Neural progenitor cell (in vitro differentiated cells): Measurements from ENCODE around the gene CEND1. TPM values are rescaled to one million over a fixed set of nuclear protein-coding genes. Genes with fewer than 3 reads are reported as not detected.

Experiments
- DNase-seq: peaks from one replicate; pipeline ENCODE4 v3.0.0-alpha.2; 2016; ENCODE audit warnings: low spot score
- H2AFZ ChIP-seq: fragments of 200-600 bp; sonication (generic); replicated peaks from 2 replicates; pipeline ENCODE4 v1.6.1; 2016; ENCODE audit warnings: antibody characterized with exemption
- H3F3A ChIP-seq: fragments of 200-600 bp; sonication (generic); 2 replicates; pipeline ENCODE4 v1.6.1; 2016; ENCODE audit warnings: antibody characterized with exemption, low read depth
- H3K27ac ChIP-seq: fragments of 200-600 bp; sonication (generic); 2 replicates; pipeline ENCODE4 v1.5.1; 2016; ENCODE audit warnings: mild to moderate bottlenecking
- H3K27me3 ChIP-seq: fragments of 200-600 bp; sonication (generic); 2 replicates; pipeline ENCODE4 v1.6.1; 2016; ENCODE audit warnings: mild to moderate bottlenecking, moderate library complexity
- H3K36me3 ChIP-seq: fragments of 200-600 bp; sonication (generic); 2 replicates; pipeline ENCODE4 v1.5.1; 2016
- H3K4me1 ChIP-seq: fragments of 200-600 bp; sonication (generic); 2 replicates; pipeline ENCODE4 v1.6.1; 2016; ENCODE audit warnings: mixed run types
- H3K4me2 ChIP-seq: fragments of 200-600 bp; sonication (generic); 2 replicates; pipeline ENCODE4 v1.6.1; 2016
- H3K4me3 ChIP-seq: fragments of 200-600 bp; sonication (generic); 2 replicates; pipeline ENCODE4 v1.5.1; 2016
- H3K79me2 ChIP-seq: fragments of 200-600 bp; sonication (generic); 2 replicates; pipeline ENCODE4 v1.6.1; 2016; ENCODE audit warnings: low read depth
- H3K9ac ChIP-seq: fragments of 200-600 bp; sonication (generic); 2 replicates; pipeline ENCODE4 v1.6.1; 2016
- H3K9me3 ChIP-seq: fragments of 200-600 bp; sonication (generic); 2 replicates; pipeline ENCODE4 v1.5.1; 2016; ENCODE audit warnings: low read depth
- H4K20me1 ChIP-seq: fragments of 200-600 bp; sonication (generic); 2 replicates; pipeline ENCODE4 v1.6.1; 2016; ENCODE audit warnings: low read depth
- H3K27ac Mint-ChIP-seq: 3 replicates; pipeline ENCODE4 v1.8.0; 2021; ENCODE audit warnings: mixed read lengths
- H3K27me3 Mint-ChIP-seq: 2 replicates; pipeline ENCODE4 v1.8.0; 2022; ENCODE audit warnings: low read depth, mild to moderate bottlenecking, inconsistent platforms, moderate library complexity, mixed read lengths; ENCODE audit not compliant: insufficient read depth
- H3K36me3 Mint-ChIP-seq: 3 replicates; pipeline ENCODE4 v1.8.0; 2021; ENCODE audit warnings: mixed read lengths
- H3K4me1 Mint-ChIP-seq: 3 replicates; pipeline ENCODE4 v1.8.0; 2021; ENCODE audit warnings: mixed read lengths
- H3K4me3 Mint-ChIP-seq: 3 replicates; pipeline ENCODE4 v1.8.0; 2021; ENCODE audit warnings: mild to moderate bottlenecking, moderate library complexity, mixed read lengths
- H3K9me3 Mint-ChIP-seq: 3 replicates; pipeline ENCODE4 v1.8.0; 2020; ENCODE audit warnings: mixed read lengths
- CTCF ChIP-seq: fragments of 200-600 bp; sonication (generic); IDR thresholded peaks from 2 replicates; pipeline ENCODE4 v1.5.1; 2017; ENCODE audit warnings: antibody characterized with exemption, mild to moderate bottlenecking
- EZH2 ChIP-seq: fragments of 200-600 bp; sonication (generic); IDR thresholded peaks from 2 replicates; pipeline ENCODE4 v1.6.1; 2017; ENCODE audit warnings: antibody characterized with exemption, mild to moderate bottlenecking, moderate library complexity
- EZH2phosphoT487 ChIP-seq: fragments of 200-600 bp; sonication (generic); IDR thresholded peaks from 2 replicates; pipeline ENCODE4 v1.6.1; 2017; ENCODE audit warnings: antibody characterized with exemption
- total RNA-seq: library from RNA; depleted of rRNA; stranded (reverse); fragments of >200 nt; gene quantifications from 2 replicates; pipeline ENCODE4 v1.2.3, GENCODE V29; 2015; ENCODE audit warnings: low replicate concordance

The CEND1 gene
- total RNA-seq, 1 donor from 2014 or later: 0.94 TPM

GRCh38 chr11:766106-766935, 23.6 kb downstream of the CEND1 start:
- H3K4me3 Mint-ChIP-seq: no peak overlapping the region
- H2AFZ ChIP-seq: no peak overlapping the region
- H3K9ac ChIP-seq: no peak overlapping the region
- H3K27me3 ChIP-seq: no peaks in the 10 kb centered on the region
- no peaks in the 10 kb centered on the region for H3K9me3 ChIP-seq
- H3K4me2 ChIP-seq: no peak overlapping the region
- no peaks in the 10 kb centered on the region for H3K9me3 Mint-ChIP-seq
- H3K27ac Mint-ChIP-seq: no peak overlapping the region
- TF ChIP-seq EZH2 (no peak), EZH2phosphoT487 (no peak), CTCF (no peak)
- H3K36me3 ChIP-seq: no peaks in the 10 kb centered on the region
- no peak overlapping the region for H3K27ac ChIP-seq
- H3K4me3 ChIP-seq: no peak overlapping the region
- peaks cover 6% of the 10 kb centered on the region for H3K27me3 Mint-ChIP-seq
- H3K4me1 Mint-ChIP-seq: no peaks in the 10 kb centered on the region
- H3K36me3 Mint-ChIP-seq: peaks cover 15% of the 10 kb centered on the region
- no peak for DNase-seq
- no peaks in the 10 kb centered on the region for H3K4me1 ChIP-seq
- peaks cover 42% of the 10 kb centered on the region for H4K20me1 ChIP-seq
- H3K79me2 ChIP-seq: no peaks in the 10 kb centered on the region
- peaks cover 35% of the 10 kb centered on the region for H3F3A ChIP-seq

GRCh38 chr11:765802-766091, 24.1 kb downstream of the CEND1 start:
- Mint-ChIP-seq H3K4me3 (no peak overlapping the region), H3K27me3 (peaks cover 6% of the 10 kb centered on the region), H3K36me3 (peaks cover 15% of the 10 kb centered on the region), H3K9me3 (no peaks in the 10 kb centered on the region), H3K27ac (no peak overlapping the region), H3K4me1 (no peaks in the 10 kb centered on the region)
- H2AFZ ChIP-seq: no peak overlapping the region
- no peaks in the 10 kb centered on the region for H3K36me3 ChIP-seq
- no peak for DNase-seq
- peaks cover 35% of the 10 kb centered on the region for H3F3A ChIP-seq
- no peak overlapping the region for H3K27ac ChIP-seq
- TF ChIP-seq CTCF (no peak), EZH2phosphoT487 (no peak), EZH2 (no peak)
- no peak overlapping the region for H3K9ac ChIP-seq
- no peaks in the 10 kb centered on the region for H3K79me2 ChIP-seq
- H3K4me3 ChIP-seq: no peak overlapping the region
- no peak overlapping the region for H3K4me2 ChIP-seq
- no peaks in the 10 kb centered on the region for H3K4me1 ChIP-seq
- H3K9me3 ChIP-seq: no peaks in the 10 kb centered on the region
- no peaks in the 10 kb centered on the region for H3K27me3 ChIP-seq
- peaks cover 38% of the 10 kb centered on the region for H4K20me1 ChIP-seq

GRCh38 chr11:765025-765801, 24.7 kb downstream of the CEND1 start:
- peak; percentile 72 for DNase-seq
- no peaks in the 10 kb centered on the region for H3K36me3 ChIP-seq
- H3K4me3 ChIP-seq: no peak overlapping the region
- H3K27ac ChIP-seq: no peak overlapping the region
- peak; percentile 62 for TF ChIP-seq CTCF
- no peak for TF ChIP-seq EZH2
- H3K79me2 ChIP-seq: no peaks in the 10 kb centered on the region
- H3K27me3 Mint-ChIP-seq: peaks cover 6% of the 10 kb centered on the region
- H3K9me3 Mint-ChIP-seq: no peaks in the 10 kb centered on the region
- no peak overlapping the region for H3K27ac Mint-ChIP-seq
- peaks cover 15% of the 10 kb centered on the region for H3K36me3 Mint-ChIP-seq
- no peaks in the 10 kb centered on the region for H3K9me3 ChIP-seq
- no peak overlapping the region for H3K4me2 ChIP-seq
- peaks cover 33% of the 10 kb centered on the region for H4K20me1 ChIP-seq
- peaks cover 35% of the 10 kb centered on the region for H3F3A ChIP-seq
- H3K4me3 Mint-ChIP-seq: no peak overlapping the region
- no peaks in the 10 kb centered on the region for H3K27me3 ChIP-seq
- H3K4me1 Mint-ChIP-seq: no peaks in the 10 kb centered on the region
- H3K9ac ChIP-seq: no peak overlapping the region
- H2AFZ ChIP-seq: no peak overlapping the region
- no peaks in the 10 kb centered on the region for H3K4me1 ChIP-seq
